GM18526 (cell line): ENCODE measurements around the gene CACNA1G.

Source experiments
- POLR2A ChIP-seq: IDR thresholded peaks from 3 replicates; pipeline ENCODE4 v1.6.1; 2011; ENCODE audit not compliant: insufficient read length; ENCODE audit errors: extremely low read depth

The CACNA1G gene

DNA sequence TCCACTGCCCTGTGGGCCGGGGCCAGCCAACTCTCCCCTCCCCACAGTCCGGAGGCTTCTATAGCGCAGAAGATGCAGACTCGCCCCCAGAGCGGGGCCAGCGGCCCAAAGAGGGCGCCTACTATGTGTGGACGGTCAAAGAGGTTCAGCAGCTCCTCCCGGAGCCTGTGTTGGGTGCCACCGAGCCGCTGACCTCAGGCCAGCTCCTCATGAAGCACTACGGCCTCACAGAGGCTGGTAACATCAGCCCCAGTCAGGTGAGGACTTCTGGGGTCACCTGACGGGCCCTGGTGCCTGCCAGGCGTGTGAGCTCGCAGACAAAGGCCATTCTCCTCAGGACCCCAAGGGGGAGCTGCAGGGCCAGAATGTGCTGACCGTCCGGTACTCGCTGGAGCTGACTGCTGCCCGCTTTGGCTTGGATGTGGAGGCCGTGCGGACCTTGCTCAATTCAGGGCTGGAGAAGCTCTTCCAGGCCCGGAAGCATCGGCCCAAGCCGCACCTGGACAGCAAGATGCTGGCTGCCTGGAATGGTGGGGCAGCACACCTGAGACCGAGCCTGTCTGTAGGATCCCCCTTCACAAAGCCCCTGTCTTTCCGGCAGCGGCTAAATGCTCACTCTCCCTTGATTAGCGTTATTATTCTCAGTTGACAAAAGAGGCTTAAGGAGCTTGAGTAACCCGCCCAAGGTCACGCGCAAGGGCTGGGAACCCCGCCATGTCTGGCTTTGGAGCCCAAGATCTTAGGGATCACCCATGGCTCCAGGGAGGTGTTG is 9.7 kb upstream of the CACNA1G start:
- no peak for TF ChIP-seq POLR2A

- TF ChIP-seq POLR2A: no peak
Observed at GRCh38 chr17:50551433-50551815, 9.1 kb upstream of the CACNA1G start.

GRCh38 chr17:50551884-50552283 is 8.6 kb upstream of the CACNA1G start:
- TF ChIP-seq POLR2A: no peak

- no peak for TF ChIP-seq POLR2A
Observed at GRCh38 chr17:50554201-50554600, 6.3 kb upstream of the CACNA1G start.

DNA sequence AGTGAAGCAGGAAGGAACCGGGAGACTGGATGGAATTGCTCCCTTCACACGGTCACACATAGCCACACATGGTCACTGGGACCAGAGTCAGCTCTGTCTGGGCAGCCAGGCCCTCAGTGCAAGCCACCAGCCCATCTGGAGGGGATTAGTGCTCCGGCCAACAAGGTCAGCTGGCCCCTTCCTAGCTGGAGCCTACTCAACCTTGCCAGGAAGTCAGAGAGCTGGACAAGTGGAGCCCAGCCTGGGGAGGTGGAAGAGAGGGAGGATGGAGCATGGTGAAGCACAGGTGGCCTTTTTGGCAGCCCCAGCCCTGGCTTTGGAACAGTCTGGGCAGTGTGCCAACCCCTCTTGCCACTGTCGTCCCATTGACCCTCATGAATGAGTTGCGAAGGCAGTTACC is 3.7 kb upstream of the CACNA1G start:
- no peak for TF ChIP-seq POLR2A

DNA sequence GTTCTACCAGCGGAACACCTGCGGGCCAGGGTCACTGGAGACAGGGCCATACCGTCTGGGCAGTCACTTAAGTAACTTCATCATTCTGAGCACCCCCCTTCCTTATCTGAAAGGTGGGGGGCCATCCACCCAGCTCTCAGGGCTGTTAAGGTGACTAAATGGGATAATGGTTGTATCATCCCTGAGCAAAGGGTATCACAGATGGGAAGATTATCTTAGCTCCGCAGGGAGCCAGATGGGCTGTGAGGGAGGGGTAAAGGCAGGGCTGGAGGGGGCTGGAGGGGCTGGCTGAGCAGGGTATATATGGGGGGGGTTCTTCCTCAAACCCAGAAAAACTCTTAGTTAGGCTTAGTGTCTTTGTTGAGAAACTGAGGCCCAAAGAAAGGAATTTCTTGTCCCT is 2.9 kb upstream of the CACNA1G start:
- no peak for TF ChIP-seq POLR2A

GRCh38 chr17:50558091-50558490 is 2.4 kb upstream of the CACNA1G start:
- no peak for TF ChIP-seq POLR2A

DNA sequence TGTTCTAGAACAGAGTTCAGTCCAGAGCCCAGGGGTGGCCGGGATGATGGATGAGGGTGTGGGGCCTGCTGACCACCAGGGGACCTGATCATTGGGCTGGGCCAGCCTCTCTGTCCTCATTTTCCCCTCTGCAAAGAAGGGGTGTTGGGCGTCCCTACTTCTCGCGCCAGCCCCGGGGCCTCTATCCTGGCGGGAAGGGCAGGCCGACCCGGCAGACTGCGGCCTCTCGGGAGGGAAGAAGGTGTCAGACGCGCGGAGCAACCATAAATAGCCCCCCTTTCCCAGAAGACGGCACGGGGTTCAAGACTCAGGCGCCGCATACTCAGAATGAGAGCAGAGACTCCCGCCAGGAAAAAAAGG is 2.0 kb upstream of the CACNA1G start:
- no peak for TF ChIP-seq POLR2A

GRCh38 chr17:50558941-50559614 is 1.4 kb upstream of the CACNA1G start:
- no peak for TF ChIP-seq POLR2A

- no peak for TF ChIP-seq POLR2A
Observed at GRCh38 chr17:50559674-50560184, 786 bp upstream of the CACNA1G start.

DNA sequence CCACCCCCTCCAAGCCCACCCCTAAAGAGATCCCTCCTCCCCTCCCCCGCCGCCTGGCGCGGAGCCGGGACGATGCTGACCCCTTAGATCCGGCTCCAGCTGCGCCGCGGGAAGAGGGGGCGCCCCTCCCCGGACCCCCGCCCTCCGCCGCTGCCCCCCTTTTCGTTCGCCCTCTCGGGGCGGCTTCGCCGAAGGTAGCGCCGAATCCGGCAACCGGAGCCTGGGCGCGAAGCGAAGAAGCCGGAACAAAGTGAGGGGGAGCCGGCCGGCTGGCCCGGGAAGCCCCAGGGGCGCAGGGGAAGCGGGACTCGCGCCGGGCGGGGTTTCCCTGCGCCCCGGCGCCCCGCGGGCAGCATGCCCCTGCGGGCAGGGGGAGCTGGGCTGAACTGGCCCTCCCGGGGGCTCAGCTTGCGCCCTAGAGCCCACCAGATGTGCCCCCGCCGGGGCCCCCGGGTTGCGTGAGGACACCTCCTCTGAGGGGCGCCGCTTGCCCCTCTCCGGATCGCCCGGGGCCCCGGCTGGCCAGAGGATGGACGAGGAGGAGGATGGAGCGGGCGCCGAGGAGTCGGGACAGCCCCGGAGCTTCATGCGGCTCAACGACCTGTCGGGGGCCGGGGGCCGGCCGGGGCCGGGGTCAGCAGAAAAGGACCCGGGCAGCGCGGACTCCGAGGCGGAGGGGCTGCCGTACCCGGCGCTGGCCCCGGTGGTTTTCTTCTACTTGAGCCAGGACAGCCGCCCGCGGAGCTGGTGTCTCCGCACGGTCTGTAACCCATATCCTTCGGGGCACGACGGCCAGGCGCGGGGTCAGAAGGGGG is 623 bp downstream of the CACNA1G start:
- TF ChIP-seq POLR2A: no peak

DNA sequence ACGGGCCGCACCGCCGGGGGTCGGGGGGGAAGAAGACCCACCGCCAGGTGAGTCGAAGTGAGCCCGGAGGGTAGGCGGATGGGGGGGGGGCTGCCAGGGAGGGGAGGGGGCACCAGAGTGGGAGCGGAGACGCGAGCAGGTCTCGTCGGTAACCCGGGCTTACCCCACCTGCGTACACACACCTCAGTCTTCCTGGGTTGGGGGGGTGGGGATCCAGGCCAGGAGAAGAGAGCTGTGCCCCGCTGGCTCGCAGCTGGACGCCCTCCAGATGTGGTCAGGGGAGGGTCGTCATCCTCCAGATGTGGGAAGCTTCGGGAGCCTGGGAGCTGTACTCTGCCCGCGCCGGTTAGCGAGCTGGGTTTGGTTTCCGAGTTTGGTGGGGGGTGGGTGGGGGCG is 1.2 kb downstream of the CACNA1G start:
- no peak for TF ChIP-seq POLR2A

DNA sequence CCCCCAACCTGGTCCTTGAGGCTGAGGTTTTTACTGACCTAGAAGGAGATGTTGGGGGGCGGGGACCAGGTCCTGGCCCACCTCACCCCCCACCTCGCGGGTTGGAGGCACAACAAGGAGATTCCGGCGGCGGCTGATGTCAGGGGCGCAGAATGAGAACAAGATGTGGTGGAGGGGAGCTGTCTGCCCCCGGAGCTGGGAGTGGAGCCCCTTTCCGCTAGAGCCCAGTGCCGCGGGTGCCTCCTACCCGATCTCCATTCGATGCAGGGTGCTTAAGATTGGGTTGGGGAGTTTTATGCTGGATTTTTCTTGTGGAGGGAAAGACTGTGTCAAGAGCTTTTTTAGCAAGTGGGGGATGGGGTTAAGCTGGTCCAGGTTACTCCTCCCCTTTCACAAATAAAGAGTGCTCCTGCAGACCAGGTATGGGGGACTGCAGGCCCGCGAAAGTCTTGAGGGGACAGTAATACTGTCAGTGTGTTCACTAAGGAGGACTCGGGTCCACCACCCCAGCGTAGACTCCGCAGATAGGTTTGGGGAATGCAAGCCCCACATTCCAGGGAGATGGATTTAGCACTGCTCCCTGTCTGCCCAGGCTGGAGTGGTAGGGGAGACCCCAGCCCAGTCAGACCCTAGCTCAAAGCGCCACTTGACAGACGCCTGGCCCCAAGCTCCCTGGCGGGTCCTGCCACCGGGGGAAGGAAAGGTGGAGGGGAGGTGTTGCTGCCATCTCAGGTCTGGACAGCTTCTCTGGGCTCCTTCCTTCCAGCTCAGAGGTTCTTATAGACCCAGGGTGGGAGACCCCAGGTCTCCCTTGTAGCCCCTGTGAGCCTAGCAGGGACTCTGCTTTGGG is 2.0 kb downstream of the CACNA1G start:
- TF ChIP-seq POLR2A: no peak

- TF ChIP-seq POLR2A: no peak
Observed at GRCh38 chr17:50563092-50563511, 2.6 kb downstream of the CACNA1G start.

DNA sequence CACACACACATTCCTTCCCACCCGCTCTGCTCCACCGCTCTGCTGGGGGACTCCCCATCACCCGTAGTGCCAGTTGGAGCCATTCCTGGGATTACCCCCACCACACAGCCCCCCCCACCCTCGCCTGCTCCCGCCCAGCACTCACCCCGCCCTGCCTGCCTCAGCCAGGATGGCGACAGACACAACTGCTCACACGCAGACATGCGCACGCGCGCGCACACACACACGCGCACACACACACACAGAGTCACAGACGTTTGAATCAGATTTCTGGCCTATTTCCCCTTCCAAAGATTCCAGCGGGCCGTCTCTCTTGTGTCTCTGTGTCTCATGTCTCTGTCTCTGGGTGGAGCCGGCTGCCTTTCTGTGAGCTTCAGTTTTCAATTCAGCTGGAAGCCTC is 4.4 kb downstream of the CACNA1G start:
- no peak for TF ChIP-seq POLR2A
